Suppressor macrophage treated with lipopolysaccharide for 1 hour (primary cell): ENCODE results near the gene SERPING1.

ENCODE experiments used
- DNase-seq, 3 donors: peaks; one replicate each; pipeline ENCODE4 v3.0.0-alpha.2; 2020 to 2022

The SERPING1 gene

GRCh38 chr11:57597461-57597915, at the start of gene SERPING1:
Gene SERPING1 (plus strand): TSS chr11:57597685. CDS start chr11:57598271, 586 bp downstream.
- peak in 1 of 3 donors; percentile 17 for DNase-seq

DNA sequence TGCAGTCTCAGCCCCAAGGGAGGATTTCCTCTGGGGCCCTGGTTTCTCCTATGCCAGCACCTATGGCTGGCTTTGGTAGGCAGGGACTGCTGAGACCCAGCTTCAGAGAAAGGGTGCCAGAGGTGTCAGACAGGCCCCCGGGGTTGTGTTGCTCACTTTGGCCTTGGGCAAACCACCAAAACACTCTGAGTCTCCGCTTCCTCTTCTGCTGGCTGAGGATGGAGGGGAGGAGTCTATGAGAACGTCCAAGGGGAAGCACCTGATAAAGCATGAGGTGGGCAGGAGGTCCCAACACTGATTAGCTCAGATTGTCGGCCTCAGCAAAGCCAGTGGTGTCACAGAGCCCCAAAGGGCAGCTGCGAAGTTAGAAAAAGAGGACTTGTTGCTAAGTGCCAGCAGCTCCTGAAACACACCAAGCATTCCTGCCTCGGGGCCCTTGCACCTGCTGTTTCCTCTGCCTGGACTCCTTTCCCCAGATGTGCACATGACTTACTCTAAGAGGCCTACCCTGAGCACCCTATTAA, 49.6 kb upstream of the SERPING1 start:
- peak; percentile 50 to 61 (median 54) for DNase-seq

GRCh38 chr11:57549983-57550382, 47.5 kb upstream of the SERPING1 start:
- no peak for DNase-seq

DNA sequence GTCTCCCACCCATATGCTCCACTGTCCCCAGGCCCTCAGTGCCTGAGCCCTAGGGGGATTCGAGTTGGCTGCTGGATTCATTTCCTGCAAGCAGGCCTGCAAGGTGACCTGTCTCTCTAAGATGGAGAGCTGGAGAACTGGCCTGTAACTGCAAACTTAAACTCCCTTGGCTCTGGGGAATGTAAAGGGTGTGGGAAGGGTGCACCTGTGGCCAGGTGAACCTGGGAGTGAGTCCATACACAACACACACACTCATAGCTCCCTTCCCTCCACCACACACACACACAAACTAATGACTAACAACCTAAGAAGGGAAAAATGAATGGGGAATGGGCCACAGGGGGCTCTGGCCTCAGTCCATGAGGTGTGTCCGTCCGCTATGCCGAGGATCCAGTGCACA, 45.5 kb upstream of the SERPING1 start:
- no peak for DNase-seq

DNA sequence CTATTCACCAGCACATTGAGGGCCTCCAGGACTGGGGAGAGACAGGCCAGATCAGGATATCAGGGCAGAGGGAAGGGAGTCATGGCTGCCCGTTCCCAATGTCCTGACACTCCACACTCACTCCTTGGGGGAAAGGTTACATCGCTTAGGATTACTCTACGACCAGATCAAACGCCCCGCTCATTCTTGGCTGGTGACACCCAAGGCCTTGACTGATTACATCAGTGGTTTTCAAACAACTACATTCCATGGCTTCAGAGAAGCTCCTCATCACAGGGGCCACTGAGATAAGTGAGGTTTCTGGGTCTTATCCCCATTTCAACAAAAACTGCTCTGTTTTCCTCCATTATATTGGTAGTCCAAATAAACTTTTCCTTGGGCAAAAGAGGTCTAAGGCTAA, 45.0 kb upstream of the SERPING1 start:
- no peak for DNase-seq

DNA sequence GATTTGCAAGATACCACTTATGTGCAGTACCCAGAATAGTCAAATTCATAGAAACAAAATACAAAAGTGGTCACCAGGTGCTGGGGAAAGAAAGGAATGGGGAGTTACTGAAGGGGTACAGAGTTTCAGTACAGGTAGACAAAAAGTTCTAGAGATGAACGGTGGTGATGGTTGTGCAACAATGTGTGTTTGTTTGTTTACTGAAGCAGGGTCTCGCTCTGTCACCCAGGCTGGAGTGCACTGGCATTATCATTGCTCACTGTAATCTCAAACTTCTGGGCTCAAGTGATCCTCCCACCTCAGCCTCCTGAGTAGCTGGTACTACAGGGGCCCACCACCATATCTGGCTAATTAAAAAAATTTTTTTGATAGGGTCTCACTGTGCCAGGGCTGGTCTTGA, 42.1 kb upstream of the SERPING1 start:
- no peak for DNase-seq

- no peak for DNase-seq
Observed at GRCh38 chr11:57556041-57556440, 41.4 kb upstream of the SERPING1 start.

GRCh38 chr11:57560146-57560545, 37.3 kb upstream of the SERPING1 start:
- no peak for DNase-seq

GRCh38 chr11:57562596-57562995, 34.9 kb upstream of the SERPING1 start:
- no peak for DNase-seq

DNA sequence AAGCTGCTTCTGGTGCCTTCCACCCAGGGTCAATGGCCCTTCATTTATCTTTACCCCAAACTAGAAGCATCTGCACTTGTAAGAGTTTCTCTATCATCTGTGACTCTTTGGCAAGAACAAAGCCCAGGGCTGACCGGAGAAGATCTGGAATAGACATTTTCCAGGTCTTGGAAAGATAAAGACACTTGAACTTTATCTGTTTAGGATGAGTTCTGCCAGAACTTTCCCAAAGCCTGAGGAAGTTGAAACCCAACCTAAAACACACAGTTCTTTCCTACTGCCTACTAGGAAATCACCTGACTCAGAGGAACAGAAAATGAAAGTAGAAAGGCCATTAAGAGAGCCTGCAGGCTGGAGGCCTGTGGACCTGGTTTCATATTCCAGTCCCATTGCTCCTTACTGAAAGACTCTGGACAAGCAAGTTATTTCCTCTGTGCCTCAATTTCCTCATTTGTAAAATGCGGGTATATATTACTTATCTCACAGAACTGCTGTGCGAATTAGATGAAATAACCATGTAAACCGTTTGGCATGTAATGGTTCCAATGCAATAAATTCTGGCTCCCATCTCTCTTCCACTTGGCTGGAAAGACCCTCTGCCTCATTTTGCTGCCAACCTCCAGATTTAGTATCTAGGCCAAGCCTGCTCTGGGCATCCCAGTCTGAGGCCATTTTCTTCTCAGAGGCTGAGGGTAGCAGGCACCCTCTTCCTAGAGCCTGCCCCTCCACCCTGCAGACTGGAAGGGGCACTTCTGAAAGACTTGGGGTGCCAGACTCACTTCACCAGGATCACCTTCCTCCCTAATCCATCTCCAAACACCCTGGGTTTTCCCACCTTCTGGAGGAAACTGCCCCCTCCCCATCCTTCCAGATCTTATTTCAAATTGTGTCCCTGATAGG, 31.2 kb upstream of the SERPING1 start:
- DNase-seq, result peak; percentile 85 to 96 (median 91)

DNA sequence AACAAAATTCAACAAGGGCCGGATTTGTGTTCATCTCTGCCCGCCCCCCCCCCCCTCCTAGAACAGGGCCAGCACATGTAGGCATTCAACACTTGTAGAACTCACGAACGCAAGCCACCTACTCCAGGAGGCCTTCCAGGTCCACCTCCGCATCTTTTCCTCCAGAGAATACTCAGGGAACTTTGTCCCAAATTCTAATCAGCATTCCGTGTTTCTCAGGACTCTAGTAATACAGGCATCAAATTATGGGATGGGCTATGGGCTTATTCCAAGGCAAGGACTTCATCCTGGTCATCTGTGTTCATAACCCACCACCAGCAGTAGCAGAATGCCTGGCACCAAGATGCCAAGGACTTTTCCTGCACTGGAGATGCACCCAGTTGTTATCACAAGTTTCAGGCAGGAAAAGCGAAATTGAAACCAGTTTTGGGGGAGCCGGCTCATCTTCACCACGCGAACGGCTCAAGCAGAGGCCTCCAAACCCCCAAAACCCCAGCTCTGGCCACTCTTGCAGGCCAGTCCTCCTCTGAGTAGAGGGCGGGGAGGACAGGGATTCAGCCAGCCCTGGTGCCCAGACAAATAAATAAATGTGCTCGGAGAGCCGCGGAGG, 30.5 kb upstream of the SERPING1 start:
- peak; percentile 54 to 69 (median 67) for DNase-seq

DNA sequence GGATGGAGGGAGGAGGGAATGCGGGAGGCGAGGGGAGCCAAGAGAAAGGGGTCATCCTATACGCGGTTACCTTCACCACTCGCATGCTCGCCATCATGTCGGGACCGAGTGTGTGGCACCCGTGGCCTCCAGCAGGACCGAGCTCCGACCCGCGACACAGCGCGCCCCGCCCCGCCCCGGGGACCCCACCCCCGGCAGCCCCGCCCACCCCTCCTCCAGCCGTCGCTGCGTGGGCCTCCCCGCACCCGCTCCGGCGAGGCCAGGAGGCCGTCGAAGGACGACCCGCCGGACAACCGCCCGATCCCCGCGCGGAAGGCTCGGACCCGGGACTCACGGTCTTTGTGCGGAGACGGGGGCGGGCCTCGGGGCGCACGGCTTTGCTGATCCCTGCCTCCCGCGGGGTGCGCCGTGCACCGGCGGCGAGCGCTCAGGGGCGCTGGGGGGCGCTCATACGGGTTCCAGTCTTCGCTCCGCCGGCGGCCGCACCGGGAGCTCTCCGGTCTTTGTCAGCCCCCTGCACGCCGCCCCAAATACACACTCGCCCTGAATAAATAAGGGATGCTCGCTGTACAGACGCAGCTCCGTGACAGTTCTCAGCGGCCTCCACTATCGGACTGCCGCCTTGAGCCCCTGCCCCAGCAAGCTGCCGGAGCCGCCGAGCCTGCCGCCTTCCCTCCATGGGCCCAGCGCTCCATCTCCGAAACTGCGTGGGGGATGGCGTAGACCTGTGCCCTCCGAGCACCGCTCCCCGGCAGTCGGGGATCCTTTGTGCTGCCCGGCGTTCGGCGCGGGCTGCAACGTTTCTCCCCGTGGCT, 29.8 kb upstream of the SERPING1 start, which contains the start of gene UBE2L6:
Gene UBE2L6 (minus strand): TSS at position 158 of the 815 bp plus-strand sequence. CDS start 61 bp downstream, at position 97.
- peak; percentile 50 to 82 (median 60) for DNase-seq

- DNase-seq, result peak; percentile 92 to 95 (median 95)
Observed at GRCh38 chr11:57568330-57568766, 29.1 kb upstream of the SERPING1 start.

GRCh38 chr11:57571606-57572005, 25.9 kb upstream of the SERPING1 start:
- DNase-seq, result peak; percentile 41 to 48 (median 47)

DNA sequence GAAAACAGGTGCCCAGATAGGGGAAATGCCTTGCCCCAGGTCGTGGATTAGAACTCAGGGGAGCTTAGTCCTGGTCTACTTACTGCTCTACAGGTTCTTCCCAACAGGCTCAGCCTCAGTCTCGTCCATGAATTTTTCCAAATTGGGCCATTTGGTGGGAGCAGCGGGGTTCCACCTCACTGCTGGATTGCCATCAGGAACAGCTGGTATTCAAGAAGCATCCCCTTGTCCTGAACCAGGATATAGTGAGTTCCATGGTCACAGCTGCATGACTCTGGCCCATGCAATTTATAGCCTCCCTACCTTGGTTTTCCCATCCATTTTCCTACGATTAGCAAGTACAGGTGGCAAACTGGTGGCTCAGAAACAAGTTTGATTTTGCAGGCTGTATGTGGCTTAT, 23.4 kb upstream of the SERPING1 start:
- DNase-seq, result no peak

GRCh38 chr11:57584341-57584740, 13.1 kb upstream of the SERPING1 start:
- no peak for DNase-seq

GRCh38 chr11:57585301-57585700, 12.2 kb upstream of the SERPING1 start:
- DNase-seq, result peak; percentile 27 to 51 (median 47)

DNA sequence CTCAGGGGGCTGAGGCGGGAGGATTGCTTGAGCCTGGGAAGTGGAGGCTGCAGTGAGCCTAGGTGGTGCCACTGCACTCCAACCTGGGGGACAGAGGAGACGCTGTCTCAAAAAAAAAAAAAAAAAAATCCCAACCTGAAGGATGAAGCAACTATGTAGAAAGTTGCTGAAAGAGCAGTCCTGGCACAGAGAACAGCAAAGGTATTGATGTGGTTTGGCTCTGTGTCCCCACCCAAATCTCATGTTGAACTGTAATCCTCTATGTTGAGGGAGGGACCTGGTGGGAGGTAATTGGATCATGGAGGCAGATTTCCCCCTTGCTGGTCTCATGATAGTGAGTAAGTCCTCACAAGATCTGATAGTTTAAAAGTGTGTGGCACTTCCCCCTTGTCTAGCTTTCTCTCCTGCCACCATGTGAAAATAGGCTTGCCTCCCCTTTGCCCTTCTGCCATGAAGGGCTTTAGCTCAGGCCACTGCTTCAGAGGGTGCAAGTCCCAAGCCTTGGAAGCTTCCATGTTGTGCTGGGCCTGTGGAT, 10.7 kb upstream of the SERPING1 start:
- peak; percentile 39 to 51 (median 43) for DNase-seq

DNA sequence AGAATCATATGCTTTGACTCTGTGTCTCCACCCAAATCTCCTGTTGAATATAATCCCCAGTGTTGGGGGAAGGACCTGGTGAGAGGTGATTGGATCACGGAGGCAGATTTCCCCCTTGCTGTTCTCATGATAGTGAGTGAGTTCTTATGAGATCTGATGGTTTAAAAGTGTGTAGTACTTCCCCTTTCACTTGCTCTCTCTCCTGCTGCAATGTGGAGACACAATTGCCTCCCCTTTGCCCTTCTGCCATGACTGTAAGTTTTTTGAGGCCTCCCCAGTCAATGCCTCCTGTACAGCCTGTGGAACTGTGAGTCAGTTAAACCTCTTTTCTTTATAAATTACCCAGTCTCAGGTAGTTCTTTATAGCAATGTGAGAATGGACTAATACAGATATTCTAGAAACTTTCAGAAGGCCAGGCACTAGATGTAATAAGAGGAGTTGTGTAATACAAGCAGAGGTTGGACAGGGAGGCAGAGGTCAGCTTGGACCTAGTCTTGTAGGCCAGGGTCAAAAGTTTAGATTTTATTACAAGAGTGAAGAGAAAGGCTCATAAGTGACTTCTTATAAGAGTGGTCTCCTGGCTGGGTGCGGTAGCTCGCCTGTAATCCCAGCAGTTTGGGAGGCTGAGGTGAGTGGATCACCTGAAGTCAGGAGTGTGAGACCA, 9.3 kb upstream of the SERPING1 start:
- DNase-seq, result peak; percentile 39 to 46 (median 44)

DNA sequence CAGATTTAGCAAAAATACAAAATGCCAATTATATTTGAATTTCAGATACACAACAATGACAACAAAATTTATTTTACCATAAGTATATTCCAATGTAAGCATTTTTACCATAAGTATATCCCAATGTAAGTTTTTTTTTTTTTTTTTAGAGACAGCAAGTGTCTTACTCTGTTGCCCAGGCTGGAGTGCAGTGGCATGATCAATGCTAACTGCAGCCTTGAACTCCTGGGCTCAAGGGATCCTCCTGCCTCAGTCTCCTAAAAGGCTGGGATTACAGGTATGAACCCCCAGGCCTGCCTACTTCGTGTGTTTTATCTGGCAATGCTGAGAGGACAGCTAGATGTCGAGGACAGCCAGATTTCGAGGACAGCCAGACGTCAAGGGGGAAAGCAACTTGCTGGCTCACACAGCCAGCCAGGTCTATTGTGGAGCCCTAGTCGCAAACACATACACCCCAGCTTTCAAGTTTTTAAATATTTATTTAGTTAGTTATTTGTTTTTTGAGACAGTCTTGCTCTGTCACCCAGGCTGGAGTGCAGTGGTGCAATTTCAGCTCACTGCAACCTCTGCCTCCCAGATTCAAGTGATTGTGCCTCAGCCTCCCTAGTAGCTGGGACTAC, 1.1 kb upstream of the SERPING1 start:
- DNase-seq, result no peak
